ENCODE data around the gene PEX5L.

Gene PEX5L

GRCh38 chr3:179955286-179955685 is 81.5 kb downstream of the PEX5L start:
- no peak for DNase-seq

DNA sequence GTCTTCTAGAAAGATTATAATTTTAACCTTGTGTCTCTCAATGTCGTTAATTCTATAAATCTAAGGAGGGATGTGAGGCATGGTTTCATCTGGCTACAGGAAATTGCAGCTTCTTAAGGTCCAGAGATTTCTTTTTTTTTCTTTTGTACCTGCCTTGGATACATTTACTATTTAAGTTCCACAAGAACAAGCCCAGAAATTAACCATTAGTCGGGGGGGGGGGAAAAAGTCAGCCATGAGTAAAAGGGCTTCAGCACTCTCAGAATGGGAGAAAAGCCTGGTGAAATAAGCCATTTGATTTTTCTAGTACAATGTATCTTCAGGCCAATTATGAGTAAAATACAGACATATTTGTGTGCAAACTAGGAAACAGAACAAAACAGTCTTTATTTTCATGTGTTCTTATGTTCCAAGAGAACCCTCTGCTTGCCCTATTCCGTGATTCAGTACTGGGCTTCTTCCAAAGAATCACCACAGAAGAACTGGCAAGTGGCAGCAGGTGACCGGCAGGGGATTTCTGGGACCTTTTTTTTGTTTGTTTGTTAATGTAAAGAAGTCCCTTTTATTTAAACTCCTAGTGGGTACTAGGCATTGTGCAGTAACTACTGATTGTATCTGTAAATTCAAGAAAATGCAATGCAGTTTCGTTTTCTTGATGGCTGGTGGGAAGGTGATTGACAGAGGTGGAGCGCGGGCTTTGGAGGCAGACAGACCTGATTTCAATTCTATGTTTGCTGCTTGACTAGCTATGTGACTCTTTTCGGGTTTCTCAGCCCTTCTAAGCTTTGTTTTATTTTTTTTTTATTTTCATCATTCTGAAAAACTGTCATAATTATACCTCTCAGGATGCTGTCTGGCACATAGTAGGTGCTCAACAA is 82.5 kb downstream of the PEX5L start:
- DNase-seq, result no peak

GRCh38 chr3:179950840-179951239 is 85.9 kb downstream of the PEX5L start:
- no peak for DNase-seq

DNA sequence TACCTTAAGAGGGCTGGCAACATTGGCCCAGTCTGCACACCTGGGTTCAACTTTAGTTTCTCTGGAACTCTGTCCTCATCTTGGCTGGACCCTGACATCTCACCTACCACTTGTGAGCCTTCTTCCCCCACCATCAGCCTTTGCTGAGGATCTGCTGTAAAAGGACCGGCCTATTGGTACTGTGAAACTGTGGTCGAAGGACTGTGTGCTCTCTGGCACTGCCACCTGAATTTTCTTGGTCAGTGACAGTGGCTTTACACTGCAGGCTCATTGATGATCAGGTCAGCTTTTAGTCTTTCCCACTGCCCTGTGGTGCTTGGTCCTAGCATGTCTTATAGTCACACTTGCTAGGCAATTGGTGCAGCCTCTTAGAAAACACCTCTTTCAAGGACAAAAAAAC is 86.9 kb downstream of the PEX5L start:
- no peak for DNase-seq

DNA sequence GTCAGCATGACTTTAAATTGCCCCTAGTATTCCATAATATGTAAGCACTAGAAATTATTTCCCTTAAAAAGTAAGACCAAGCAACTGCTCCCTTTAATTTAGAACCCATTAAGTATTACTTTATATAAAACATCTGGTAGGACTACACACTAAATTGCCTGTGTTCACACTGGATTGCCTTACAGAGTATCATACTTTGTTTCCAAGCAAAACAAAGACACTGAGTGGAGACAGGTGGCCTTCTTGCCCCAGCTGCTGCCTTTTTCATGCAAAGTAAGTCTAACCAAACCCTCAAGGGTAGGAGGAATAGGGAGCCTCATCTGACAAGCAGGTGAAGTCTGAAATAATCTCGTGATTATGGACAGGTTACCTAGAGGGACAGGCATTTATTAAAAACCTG is 87.3 kb downstream of the PEX5L start:
- DNase-seq, result no peak

DNA sequence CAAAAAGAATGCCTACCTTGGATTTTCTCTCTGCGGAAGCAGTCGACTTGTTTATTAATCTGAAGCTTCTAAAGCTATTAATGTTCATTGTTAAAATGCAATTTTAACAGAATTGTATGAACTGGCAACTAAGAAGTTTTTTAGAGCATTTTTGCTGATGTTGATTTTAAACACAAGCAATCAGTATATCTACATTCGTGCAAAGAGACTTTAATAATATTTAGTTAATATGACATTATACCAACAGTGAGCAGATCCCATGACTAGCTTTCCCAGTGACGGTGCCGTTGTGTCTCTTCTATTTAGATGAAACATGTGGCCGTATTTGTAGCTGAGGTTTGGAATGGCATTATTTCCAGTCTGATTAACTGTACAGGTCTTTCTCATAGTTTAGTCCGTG is 88.0 kb downstream of the PEX5L start:
- DNase-seq, result no peak

- DNase-seq, result no peak
Measured at GRCh38 chr3:179945569-179945968, 91.2 kb downstream of the PEX5L start.

DNA sequence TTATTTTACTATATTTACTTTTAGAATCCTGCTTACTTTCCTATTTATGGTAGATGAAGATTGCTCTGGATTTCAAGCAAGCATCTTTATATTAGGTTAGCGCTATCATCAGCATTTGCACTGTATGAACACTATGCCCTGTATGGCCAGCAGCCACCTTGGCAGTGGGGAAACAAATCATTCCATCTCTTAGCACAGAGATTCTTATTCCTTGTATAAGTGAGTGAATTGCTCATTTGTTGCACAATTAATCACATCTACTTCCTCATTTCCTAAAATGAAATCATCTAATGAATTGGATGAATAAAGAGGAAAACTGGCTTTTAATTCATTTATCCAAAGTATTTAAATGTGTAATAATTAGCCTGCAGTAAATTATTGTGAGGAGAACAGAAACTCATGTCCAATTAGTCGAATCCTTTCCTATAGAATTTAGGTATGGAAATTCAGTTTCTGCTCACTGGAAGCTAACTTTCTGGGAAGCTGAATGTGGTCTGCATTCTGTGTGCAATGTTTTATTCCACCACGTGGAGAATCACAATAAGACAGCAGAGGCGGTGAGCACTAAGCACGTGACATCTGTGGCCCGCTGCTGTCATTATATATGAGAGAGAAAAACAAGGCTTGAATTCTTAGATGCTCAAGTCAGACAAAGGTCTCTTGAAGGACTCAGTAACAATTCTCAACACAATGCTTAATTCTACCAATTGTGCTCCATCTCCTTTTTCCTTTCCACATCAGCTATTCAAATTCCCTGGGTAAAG is 93.4 kb downstream of the PEX5L start:
- DNase-seq, result no peak

DNA sequence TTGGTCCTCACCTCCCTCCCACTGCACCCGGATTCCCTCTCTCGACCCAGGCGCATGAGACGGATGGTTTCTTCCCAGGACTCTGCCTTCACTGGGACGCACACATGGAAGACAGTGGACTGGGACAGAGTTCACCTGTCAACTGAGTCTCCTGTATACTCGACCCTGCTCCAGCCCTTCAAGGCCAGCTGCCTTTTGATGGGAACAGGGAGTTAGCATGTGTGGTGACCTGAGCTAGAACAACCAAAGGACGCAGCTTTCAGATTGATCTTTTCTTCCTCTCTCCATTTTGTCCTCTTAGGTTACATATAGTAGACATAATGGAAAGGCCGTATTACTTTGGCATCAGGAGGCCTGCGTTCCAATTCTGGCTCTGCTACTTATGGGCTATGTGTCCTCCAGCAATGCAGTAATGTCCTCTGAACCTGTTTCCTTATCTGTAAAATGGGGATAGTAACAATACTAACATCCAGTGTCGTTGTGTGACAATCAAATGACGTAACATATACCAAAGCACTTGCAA is 94.1 kb downstream of the PEX5L start:
- DNase-seq, result no peak

GRCh38 chr3:179935710-179936109 is 101.0 kb downstream of the PEX5L start:
- DNase-seq, result no peak

GRCh38 chr3:179933914-179934313 is 102.8 kb downstream of the PEX5L start:
- no peak for DNase-seq

DNA sequence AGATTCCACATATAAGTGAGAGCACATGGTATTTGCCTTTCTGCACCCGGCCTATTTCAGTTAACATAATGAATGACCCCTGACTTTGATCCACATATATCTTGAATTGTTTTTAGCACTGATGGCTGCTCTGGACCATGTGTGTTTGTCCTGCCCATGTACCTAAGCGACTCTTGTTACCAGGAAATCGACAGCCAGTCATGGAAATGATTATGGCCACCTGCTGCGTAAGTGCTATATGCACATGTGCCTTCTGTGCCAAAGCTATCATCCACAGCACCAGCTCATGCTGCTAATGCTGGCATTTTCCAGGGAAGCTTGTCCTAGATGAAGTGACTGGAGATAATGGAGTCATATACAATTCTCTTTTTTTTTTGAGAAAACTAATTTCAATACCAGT is 103.7 kb downstream of the PEX5L start:
- DNase-seq, result no peak

GRCh38 chr3:179932674-179933073 is 104.1 kb downstream of the PEX5L start:
- DNase-seq, result no peak

GRCh38 chr3:179929091-179929529 is 107.6 kb downstream of the PEX5L start:
- peak; percentile 10 for DNase-seq

DNA sequence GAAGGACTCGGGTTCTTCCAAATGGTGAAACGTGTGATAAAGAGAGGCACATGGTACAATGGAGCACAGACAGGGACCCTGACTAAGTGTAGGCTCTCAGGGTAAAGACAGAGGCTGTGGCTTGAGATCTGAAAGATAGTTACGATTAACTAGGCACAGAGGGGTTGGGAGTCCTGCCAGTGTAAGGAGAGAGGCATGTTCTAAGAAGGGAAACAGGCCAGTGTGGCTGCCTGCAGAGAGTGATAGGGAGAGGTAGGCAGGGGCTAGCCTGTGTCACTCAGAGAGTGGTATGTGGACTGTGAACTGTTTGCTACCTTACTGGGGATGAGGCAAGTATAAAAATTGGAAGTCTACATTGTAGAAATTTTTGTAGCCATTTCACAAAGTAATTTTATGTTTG is 109.5 kb downstream of the PEX5L start:
- no peak for DNase-seq

- DNase-seq, result no peak
Measured at GRCh38 chr3:179921951-179922350, 114.8 kb downstream of the PEX5L start.

GRCh38 chr3:179921500-179921899 is 115.2 kb downstream of the PEX5L start:
- DNase-seq, result no peak

- DNase-seq, result no peak
Measured at GRCh38 chr3:179907784-179908482, 128.8 kb downstream of the PEX5L start.

- DNase-seq, result no peak
Measured at GRCh38 chr3:179902061-179902460, 134.7 kb downstream of the PEX5L start.

DNA sequence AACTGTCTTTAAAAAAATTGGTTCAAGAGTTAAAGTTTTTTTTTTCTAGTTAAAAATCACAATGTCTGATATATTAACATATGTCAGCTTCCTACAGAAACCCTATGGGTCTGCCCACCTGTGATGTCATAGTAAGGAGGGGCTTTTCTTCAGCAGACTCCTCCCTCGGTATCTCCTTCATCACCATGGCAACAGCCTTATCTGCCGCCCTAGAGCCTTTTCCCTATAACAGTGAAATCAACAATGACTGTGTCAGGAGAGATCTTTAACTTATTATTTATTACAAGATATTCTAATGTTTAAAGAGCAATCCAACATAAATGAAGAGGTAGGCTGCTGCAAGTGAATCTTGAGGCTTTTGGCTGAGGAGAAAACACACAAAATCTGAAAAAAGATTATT is 138.7 kb downstream of the PEX5L start:
- no peak for DNase-seq

DNA sequence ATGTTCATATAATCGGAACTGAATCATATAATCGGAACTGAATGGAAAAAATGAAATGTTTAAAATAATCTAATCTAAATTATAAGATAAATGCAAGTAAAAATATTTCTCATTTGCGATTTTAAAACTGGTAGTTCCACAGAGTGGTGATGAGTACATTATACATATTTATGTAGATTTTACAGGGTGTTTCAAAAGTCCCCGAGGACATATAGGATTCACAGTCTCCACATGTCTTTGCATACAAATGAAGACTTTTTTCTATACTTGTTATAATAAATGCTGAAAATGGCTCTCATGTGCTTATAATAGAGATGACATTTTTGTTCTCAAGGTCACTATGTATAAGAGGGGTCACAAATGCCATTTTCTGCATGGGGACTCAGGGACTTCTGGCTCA is 139.5 kb downstream of the PEX5L start:
- no peak for DNase-seq

DNA sequence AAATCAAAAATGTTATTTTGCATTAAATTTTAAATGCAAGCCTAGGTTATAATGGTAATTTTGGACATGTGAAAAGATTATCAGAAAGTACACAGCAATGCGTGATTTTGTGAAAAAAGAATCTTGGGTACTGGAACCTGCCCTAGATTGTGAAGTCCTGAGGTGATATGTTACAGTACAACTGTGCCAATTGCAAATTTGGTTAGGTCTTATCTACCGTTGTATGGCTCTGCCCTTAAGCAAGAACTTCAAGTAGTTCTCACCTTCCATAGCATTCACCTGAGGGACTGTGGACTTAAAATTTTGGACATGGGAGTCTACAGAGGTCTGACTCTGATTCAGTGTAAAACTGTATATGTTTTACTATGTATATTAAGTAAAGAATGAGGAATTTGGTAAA is 140.2 kb downstream of the PEX5L start:
- no peak for DNase-seq

DNA sequence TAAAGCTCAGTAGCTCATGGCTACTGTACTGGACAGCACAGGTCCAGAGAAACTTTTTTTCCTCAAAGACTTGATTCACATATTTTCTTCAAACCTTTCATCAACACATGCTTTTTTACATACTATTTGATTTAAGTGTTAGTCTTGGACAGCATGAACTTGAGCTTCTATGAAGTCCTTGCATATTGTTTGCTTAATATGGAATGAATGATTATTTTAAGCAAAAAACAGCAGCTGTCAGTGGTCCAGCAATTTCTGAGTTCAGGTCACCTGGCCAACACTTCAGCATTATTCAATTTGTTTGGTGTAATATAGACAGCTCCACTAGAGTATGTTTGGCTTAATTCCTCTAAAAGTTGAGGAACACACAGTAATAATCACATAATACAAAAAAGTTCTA is 141.4 kb downstream of the PEX5L start:
- no peak for DNase-seq

Data from activated gamma-delta T cell treated with Interleukin-2 at 50 U/mL for 16 hours (primary cell).